ENCODE results near the gene G3BP1.
"Not testable (repeated sequence)": the region's sequence is repeated elsewhere in the genome, so short reads cannot be mapped to it uniquely, and the experiment has no call there.

G3BP1 gene

DNA sequence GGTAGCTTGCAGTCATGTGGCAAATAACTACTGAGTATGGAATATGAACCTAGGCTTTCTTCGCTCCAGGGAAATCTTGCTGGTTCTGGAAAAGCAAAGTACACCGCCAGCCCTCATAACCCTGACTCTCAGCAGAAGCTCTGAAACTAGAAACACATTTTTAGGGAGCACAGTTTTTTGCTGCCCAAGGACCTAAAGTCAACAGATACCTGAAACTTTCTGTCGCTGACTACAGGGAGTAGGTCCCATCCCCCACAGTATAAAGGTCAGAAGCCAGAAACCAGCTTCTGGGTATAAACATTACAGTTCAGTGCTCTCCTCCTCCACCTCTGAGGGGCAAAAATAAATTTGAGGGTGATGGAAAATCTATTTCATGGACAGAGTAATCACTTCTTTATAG, 16.4 kb upstream of the G3BP1 start:
- DNase-seq (ENCODE audit: low read depth, low spot score), result no peak

DNA sequence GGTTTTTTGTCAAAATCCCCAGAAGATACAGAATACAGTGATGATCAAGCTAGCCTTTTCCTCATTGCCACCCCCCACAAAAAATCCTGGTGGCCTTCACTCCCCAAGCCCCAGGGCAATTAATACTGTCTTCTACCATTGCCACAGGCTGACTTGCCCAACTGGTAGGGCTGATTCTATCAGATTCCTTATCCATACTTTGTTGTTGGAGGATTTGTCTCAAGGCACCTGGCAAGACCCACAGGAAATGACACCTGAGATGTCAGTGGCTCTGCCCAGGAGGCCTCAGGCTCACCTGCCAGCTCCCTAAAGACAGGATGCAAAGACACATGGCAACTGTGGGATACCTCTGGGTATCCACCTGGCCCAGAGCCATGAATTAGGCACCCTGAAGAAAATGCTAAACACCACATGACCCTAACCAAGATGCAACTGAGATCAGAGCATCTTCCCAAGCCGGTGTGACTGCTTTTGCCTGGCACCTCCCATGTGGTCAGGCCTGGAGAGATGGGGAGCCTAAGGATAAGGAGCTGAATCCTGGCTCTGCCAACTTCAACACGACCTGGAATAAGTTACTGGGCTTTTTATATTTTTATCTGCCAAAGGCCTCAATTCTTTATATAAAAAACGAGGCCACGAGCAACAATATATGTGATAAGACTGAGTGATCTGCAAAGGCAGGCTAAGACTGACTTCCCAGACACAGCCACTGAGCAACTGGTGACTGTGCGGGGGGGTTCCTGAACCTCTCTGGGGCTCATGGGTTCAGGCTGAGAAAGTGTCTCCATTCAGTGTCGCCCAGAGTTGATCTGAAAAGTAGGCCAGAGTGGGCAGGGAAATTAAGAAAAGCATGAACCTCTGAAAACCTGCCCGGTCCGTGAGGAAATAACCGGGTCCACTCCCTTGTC, 14.3 kb upstream of the G3BP1 start:
- DNase-seq (ENCODE audit: low read depth, low spot score), result no peak

DNA sequence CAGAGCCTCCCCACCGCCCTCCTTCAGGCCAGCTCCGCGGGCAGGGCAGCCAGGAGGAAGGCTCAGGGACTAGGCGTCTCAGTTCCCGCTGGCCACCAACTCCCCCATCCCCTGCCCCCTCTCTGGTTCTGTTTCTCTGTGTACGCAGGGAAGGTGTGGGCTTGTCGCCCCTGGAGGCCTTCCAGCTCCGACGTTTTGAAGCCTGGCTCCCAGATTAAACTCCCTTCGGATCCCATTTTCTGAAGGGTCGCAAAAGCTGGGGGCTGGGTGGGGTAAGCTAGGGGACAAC, 13.7 kb upstream of the G3BP1 start:
- no peak for DNase-seq (ENCODE audit: low read depth, low spot score)

DNA sequence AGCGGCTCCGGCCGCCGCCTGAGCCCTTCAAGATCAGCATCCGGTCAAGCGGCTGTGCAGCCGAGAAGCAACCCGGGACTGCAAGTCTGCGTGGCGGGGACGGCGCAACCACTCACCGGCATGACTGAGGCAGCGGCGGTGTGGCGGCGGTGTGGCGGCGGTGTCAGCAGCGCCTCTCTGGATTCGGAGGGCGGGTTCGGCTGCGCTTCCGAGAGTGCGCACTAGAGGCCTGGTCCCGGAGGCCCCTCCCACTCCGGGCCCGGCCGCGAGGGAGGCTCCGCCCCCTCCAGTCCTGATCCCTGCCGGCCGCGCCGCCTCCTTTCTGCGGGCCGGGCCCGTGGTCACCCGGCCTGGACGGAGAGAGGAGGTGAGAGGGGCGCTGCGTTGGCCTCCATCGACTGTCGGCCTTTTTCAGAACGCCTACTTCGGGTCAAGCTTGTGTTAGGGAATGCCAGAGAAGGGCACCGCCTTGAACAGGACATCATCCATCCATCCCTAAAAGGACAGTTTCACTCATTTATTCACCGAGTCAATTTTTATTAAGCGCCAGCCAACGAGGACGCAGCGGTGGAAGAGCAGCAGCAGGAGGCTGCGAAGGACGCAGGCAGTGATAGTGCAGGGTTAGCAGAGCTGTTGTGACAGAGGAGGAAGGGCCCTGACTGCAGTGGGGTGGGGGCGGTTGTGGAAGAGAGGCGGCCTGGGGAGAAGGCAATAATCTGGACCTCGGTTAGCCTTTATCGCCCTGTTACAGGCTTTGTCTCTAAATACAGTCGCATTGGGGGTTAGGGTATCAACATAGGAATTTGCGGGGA, 13.1 kb upstream of the G3BP1 start, which contains the start of gene ATOX1:
ATOX1 (minus strand) TSS at position 202 of the 812 bp plus-strand sequence; CDS start at position 122, 80 bp downstream.
- DNase-seq (ENCODE audit: low read depth, low spot score), result no peak

DNA sequence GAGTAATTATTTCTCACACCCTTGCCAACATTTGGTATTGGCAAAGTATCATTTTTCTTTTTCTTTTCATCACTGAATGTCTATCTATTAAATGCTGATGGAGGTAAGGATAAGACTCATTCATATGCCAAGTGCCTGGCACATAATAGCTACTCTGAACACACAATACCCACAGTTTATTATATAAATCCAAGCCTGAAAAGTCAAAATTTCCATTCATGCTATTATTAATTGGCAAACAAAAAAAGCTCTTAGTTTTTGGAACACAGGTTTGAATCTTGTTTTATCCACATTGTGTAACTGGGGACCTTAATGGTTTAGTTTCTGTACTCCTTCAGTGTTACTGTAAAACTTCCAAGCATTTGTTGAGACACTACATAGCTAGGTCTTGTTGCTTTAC, 7.0 kb upstream of the G3BP1 start:
- DNase-seq (ENCODE audit: low read depth, low spot score), result no peak

DNA sequence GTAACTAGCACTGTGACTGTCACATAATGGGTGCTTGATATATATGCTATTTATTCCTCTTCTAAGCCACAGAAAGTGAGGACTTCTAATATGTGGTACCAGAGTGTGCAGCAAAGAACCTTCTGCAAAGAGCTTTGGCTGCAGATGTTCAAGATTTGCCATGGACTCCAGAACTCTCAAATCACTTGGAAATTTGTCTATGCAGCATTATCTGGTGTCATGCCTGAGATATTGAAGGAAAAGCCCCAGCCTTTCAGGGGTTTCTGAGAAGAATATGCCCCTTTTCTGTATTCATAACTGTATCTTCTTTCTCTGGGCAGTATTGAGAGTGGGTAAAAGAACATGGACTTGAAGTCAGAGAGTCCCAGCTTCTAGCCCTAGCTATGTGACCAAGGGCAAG, 4.8 kb upstream of the G3BP1 start:
- DNase-seq (ENCODE audit: low read depth, low spot score), result no peak

DNA sequence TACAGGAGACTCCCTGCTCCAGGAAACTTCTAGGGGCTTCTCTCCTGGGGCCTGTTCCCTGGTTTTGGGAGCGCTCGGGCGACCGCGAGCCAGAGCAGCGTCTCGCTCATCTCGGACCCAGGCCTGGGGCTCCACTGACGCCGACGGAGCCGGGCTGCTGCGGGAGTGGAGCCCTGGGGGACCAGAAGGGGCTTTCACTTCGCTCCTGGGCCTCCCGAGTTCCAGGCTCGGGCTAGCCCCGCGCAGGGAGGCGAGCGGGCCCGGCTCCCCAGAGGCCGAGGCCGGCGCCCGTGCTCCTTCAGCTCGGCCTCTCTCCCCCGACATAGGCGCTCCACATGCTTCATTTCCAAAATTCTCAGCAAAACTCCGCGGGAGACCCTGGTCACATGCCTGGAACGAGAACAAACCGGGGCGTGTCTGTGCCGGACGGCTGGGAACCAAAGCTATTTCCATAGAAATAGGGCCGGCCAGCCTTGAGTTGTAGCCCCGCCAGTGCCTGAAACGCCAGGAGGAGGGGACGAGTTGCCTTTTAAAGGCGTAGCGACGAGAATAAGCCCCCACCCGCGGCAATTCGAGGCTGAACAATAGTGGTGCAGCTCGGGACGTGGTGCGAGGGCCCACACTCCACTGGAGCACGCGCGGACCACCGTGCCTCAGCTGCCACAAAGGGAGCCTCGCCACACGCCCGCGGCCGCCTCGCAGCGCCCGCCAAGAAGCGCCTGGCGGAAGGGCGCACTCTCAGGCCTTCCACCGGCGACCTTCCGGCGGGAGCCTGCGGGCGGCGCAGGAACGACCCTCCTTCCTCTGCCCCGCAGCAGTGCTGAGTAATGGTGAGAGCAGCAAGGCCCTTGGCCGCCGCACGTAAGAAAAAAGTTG, 1.1 kb upstream of the G3BP1 start:
- DNase-seq (ENCODE audit: low read depth, low spot score), result no peak

DNA sequence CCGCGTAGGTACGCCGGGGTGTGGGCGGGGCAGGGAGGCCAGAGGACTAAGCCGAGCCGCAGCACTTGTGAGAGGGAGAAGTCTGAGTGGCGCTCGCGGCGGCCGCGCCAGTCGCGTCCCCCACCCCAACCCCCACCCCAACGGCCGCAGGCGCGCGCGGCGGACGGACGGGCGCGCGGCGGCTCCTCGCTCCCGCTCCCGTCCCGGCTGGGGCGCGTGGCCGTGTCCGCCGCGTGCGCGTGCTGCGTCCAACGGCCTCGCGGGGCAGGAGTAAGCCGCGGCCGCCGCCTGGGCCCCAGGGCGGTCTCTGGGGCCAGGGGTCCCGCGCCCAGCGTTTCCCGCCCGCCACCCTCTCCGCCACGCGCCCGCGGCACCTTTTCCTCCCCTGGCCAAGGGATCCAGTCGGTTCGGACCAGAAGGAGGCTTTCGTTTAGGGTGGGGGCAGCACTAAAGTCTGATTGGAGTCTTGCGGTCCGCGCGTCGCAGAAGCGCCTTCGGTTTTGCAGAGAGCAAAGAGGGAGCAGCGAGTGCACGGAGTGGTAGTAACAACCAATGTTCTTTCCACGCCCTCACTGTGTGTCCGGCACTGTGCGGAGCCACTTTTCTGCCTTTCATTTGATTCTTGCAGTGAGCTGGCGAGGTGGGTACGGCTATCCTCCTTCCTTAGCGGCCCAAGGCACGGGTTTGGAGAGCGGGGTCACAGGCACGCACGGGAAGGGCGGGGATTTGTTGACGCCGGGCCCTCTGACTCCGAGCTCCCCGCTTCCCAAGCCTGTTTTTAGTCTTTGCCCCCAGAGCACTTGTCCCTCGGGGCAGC, 483 bp downstream of the G3BP1 start:
- DNase-seq (ENCODE audit: low read depth, low spot score), result no peak

DNA sequence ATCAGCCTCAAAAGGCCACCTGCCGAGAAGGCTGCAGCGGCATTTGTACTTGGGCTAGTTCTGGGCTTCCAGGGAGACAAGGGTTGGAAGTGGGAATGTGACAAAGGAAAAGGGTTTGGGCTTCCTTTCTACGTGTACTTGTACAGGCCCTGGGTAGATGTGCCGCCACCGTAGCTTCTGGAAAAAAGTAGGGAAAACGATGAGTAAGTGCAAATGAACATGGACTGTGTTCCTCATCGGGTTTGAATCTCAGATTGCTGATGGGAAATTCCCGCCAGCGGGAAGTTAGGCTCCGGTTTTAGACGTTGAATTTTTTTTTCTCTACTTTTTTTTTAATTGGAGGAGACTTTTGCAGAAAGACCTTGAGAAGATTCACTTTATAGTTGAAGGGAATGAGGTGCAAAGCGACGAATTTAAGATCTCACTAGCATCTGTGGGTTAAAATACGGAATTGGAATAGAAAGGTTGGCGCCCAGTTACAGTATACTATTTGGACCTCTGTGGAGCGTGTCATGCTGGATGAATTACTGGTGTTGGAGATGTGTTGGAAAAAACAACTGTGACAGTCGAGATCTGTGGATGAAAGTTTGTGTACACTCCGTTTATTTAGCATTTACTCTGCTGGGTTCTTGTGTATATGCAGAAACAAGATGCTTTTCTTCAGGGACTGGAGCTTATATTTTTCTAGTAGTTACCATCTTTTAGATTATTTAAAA, 1.2 kb downstream of the G3BP1 start:
- no peak for DNase-seq (ENCODE audit: low read depth, low spot score)

DNA sequence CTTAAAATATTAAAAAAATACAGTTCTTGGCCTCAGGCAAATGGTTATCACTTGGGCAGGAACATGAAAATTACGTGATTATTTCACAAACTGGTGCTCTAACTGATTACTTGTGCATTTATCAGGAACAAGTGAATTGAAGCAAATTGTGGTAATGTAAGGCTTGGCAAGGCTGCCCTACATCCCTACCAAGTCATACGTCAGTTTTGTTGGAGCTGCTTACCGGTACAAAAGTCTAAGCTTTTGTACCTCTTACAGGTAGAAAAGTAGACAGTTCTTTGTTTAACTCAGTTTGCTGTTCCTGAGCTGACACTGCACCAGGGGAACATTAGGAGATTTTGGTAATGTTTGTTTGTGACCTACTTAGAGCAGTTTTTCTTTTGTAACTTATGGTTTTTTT, 2.2 kb downstream of the G3BP1 start:
- no peak for DNase-seq (ENCODE audit: low read depth, low spot score)

DNA sequence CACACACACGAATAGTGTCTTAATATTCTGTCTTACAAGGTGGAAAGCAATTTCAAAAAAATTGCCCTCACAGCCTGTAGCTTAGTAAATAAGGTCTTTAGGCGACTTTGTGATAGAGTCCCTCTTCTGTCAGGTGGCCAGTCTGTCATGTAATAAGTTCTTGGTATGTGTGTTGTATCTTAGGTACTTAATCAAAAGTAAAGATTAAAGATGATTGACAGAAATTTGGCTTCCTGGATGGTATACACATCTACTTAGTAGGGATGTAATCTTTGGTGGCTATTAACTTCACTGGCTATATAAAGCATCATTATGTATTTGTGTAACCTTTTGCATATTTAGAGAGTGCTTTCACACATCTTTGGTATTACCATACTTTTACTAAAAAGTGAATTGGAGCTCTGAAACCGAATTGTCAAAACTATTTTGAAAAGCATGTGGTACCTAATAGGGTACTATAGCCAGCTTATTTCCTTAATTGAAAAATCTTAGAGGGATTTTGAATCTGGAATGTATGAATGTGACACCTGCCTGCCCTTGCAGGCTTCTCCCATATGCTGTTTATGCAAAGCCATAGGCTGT, 3.4 kb downstream of the G3BP1 start:
- DNase-seq (ENCODE audit: low read depth, low spot score), result no peak

DNA sequence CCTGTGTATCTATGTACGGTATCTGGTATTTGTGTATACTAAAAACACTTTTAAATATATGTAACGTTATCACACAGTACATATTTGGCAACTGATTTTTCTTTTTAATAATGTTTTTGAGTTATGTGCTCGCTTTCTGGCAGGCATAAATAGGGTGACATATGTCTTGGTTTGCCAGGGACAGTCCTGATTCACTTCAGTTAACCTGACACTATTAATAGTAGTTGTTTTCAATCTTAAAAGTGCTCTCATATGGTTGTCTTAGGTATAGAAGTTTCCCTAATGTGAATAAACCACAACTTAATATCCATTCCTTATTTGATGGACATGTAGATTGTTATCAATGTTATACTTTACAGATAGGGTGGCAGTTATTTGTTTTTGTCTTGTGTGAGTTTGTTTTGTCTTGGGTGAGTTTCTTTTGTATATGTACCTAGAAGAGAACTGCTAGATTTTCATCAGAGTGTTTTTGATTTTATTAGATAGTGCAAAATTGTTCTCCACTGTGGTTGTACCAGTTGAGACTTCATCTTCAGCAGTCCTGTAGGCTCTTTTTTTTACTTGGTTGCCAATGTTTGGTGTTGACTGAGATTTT, 7.9 kb downstream of the G3BP1 start:
- no peak for DNase-seq (ENCODE audit: low read depth, low spot score)

DNA sequence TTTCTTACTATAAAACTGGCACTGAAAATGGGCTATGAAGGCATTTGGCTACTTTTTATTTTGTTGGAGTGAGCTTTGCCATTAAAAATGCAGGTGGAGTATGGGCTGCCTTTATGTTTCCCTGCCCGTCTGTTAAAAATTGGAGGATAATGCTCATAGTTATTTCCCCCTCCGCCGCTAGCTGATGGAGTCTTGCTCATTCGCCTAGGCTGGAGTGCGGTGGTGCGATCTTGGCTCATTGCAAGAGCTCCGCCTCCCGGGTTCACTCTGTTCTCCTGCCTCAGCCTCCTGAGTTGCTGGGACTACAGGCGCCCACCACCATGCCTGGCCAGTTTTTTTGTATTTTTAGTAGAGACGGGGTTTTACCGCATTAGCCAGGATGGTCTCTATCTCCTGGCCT, 8.6 kb downstream of the G3BP1 start:
- no peak for DNase-seq (ENCODE audit: low read depth, low spot score)

DNA sequence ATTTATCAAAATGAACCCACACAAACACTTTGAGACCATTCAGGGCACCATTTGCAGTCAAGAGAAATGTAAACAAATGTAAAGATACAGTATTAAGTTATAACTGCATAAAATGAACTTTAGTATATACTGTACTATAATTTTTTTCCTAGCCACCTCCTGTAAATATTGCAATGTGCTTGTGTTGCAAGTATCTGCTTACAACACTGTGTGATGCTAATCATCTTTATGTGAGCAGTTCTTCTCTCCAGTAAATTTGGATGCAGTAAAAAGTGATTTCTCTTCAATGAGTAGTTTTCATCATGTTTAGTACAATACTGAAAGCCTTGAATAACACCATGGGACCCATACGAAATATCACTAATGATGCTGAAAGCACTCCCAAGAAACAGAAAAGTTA, 9.4 kb downstream of the G3BP1 start:
- DNase-seq (ENCODE audit: low read depth, low spot score), result no peak

DNA sequence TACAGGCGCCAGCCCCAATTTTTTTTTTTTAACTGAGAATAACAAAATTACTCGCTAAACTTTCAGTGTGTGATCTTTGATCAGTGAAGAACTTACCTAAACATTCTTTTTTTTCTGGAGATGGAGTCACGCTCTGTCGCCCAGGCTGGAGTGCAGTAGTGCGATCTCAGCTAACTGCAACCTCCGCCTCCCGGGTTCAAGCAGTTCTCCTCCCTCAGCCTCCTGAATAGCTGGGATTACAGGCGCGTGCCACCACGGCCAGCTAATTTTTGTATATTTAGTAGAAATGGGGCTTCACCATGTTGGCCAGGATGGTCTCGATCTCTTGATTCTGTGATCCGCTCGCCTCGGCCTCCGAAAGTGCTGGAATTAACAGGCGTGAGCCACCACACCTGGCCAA, 11.9 kb downstream of the G3BP1 start:
- not testable (repeated sequence) for DNase-seq (ENCODE audit: low read depth, low spot score)

DNA sequence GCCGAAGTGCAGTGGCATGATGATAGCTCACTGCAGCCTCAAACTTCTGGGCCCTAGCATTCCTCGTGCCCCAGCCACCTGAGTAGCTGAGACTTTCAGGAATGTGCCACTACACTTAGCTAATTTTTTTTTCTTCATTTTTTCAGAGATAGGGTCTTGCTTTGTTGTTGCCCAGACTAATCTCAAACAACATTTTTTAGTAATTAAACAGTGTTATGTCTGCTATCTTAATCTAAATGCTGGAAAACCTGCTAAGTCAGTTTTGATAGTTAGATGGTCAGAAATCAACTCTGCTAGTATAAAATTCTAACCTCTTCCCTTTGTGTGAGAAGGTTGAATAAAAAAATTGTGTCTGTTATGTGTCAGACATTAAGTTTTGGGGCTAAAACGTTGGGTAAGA, 12.4 kb downstream of the G3BP1 start:
- DNase-seq (ENCODE audit: low read depth, low spot score), result no peak

DNA sequence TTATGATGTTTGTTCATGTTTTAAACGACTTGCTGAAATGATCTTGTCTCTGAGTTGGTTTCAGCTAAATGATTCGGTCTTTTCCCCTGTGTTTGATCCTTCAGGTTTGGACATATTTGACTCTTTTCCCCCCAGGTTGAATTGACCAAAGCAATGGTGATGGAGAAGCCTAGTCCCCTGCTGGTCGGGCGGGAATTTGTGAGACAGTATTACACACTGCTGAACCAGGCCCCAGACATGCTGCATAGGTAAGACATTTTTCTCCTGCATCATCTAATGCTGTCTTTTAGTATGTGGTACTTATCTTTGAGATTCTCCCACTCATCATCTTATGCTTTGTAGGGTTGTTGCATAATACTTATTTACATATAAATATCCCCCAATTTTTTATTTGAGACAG, 14.7 kb downstream of the G3BP1 start:
- DNase-seq (ENCODE audit: low read depth, low spot score), result no peak

DNA sequence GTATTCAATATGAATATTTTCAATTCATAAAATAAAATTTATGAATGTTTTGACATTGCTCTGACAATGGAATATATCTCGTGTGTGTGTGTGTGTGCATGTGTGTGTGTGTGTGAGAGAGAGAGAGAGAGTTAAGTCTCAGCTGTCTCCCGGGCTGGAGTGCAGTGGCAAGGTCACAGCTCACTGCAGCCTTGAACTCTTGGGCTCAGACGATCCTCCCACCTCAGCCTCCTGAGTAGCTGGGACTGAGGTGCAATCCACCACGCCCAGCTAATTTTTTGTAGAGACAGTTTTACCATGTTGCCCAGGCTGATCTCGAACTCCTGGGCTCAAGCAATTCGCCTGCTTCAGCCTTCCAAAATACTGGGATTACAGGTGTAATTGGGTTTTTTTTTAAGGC, 16.1 kb downstream of the G3BP1 start:
- DNase-seq (ENCODE audit: low read depth, low spot score), result no peak

DNA sequence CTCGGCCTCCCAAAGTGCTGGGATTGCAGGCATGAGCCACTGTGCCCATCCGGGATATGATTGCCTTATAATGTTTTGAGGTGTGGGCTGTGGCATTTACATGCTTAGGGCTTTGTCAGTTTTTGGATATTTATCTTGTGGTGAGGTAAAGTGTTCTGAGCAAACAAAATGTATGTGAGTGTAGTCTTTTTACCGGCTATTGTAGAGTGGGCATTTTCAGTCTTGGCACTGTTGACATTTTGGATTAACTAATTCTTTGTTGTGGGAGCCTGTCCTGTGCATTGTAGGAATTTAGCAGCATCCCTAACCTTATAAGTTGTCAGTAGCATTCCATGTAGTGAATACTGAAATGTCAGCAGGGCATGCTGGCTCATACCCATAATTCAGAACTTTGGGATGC, 21.6 kb downstream of the G3BP1 start:
- DNase-seq (ENCODE audit: low read depth, low spot score), result no peak

DNA sequence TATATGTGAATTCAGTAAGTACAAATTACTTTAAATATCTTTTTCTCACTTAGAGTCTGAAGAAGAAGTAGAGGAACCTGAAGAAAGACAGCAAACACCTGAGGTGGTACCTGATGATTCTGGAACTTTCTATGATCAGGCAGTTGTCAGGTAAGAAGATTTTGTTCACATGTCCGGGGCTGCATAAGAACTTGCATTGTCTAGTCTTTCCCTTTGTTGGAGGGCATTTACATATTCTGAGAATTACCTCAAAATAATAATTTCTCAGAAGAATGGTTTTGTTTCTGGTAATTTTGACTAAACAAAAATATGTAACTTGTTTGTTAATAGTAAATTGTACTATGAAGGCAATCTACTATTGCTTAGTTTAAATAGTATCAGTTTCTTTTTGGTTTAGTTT, 23.7 kb downstream of the G3BP1 start:
- no peak for DNase-seq (ENCODE audit: low read depth, low spot score)

Measured in iPS DF 19.7 (cell line).